Stimulated activated CD8-positive, alpha-beta memory T cell treated with anti-CD3 and anti-CD28 coated beads, Interleukin-15, amount 100 ng/mL, for 4 hours (primary cell): ENCODE data around the gene ADAD2.

Experiments
- DNase-seq, 2 donors: peaks; one replicate each; pipeline ENCODE4 v3.0.0-alpha.2; 2020; ENCODE audit warnings: low read depth in 2 of 2

The ADAD2 gene

DNA sequence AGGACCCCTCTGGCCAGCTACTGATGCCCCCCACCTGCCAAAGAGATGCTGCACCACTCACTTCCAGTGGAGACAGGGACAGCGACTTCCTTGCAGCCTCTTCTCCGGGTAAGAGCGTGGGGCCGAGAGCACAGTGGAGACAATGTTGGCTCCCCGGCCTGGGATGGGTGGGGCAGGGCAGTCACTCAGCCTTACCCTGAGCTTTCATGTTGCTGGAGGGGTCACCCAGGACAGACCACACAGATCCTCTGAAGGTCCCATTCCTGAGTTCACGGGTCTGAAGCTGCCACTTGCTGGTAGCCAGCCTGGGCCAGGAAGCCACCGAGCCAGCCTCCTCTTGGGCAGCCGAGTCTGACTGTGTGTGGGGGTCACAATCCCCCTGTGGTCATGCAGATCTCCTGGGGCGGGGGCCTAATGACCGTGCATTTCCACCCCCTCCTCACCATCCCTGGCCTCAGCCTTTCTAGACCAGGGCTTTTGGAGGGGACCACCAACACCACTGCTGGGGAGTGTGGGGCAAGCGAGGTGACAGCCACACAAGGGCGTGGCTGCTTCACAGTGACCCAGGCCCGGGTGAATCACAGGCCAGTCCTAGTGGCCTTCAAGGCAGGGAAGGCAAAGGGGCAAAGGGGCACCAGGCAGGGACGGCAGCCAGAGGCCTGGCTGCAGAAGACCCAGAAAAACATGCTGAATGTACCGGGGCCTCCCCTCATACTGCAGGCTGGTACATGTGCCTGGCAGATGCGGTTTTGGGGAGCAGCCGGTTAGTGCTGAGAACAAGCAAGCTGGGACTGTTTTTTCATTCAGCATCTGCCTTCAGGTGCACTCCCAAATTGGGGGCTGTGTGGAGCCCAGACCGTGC lies 14.5 kb upstream of the ADAD2 start:
- DNase-seq = no peak

DNA sequence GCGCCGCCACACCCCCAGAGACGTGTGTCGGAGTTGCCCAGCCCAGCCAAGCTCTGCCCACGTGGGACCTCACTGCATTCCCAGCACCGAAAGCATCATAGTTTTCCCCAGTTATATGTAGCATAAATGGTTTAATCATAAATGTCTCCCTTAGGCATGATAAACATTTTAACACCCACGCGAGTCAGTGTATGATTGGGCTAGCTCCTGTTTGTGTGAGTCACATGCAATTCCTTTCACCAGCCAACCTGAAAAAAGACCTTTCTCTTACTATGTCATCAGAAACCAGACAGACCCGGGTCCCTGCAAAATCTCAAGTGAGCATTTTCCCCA lies 13.2 kb upstream of the ADAD2 start:
- no peak for DNase-seq

GRCh38 chr16:84178146-84178765 lies 12.7 kb upstream of the ADAD2 start:
- DNase-seq = no peak

DNA sequence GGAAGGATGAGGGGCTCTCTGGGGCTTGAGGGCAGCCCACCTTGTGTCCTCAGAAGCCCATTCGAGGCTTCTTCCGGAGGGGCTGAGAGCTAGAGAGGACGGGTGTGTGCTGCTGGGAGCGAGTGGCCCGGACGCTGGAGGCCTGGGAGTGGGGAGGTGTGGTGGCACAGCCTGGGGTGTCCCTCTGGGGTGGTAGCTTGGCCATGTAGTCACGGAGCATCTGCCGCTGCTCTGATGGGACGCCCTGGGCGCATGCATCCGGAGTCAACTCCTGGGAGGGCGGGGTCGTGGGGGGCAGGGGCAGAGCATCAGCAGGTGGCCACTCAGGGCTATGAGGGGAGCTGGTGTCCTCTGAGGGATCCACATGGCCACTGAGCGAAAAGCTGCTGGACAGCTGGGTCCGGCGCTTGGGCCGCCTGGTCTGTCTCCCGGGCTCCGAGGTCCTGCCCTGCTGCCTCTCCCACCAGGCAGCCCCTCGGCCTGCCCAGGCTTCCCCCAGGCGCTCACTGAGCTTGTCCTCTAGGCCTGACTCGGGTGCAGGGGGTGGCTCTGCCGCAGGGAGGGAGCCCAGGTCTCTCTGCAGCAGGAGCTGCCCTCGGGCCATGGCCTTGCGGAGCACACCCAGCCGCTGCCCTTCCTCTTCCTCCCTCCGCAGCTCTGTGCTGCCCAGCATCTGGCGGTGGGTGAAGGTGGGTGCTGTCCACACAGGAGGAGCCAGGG lies 11.9 kb upstream of the ADAD2 start:
- DNase-seq = no peak

DNA sequence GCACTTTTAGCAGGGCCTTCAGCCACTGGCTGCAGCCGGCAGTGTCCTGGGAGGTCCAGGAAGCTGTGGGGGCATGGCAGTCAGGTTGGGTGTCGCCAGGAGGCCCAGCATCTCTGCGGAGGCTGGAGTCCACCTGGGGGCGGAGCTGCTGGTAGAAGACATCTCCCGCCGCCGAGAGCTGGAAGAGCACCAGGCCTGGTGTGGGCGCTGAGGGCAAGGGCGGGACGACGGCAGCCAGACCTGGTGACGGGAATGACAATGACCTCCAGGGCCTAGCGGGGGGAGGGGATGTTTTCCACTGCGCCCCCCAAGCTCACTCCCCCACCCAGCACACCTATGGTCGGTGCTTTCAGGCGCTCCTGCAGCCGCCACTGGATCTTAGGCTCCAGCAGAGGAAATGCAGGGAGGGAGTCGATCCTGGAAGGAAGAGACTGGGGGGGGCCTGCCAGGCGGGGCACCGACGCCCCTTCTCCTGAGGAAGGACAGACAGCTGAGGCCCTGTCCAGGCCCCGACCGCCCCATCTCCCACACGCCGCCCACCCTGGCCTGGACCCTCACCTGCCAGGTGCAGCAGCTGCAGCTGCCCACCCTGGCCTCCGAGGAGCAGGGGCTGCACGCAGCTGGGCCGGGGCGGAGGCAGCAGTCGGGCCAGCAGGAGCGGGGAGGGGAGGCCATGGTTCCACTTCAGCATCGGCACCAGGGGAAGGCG lies 11.2 kb upstream of the ADAD2 start:
- no peak for DNase-seq

DNA sequence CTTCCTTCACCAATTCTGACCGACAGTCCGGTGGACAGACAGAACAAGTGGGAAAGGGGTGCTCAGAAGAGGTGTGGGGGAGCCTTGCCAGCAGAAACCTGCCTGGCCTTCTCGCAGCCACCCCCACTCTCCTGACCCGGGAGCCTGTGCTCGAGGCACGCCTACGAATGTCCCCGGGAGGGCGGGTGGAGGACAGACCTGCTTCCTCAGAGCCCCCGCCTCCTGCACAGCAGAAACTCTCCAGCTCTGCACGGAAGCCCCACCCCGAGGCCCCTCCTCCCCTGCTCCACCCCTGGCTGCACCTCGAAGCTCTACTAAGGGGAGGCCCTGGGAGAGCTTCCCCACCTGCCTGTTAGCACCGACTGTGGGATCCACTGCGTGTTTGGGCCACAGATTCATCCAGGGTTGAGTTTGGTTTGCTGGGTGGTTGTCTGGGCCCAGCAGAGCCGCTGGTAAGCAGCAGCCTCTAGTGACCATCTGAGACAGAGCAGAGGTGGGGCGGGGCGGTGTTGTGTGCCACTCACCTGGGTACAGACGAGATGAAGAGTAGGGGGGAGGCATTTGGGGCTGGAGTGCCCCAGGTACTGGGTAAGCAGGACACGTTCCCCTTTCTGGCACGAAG lies 10.3 kb upstream of the ADAD2 start:
- DNase-seq = no peak

DNA sequence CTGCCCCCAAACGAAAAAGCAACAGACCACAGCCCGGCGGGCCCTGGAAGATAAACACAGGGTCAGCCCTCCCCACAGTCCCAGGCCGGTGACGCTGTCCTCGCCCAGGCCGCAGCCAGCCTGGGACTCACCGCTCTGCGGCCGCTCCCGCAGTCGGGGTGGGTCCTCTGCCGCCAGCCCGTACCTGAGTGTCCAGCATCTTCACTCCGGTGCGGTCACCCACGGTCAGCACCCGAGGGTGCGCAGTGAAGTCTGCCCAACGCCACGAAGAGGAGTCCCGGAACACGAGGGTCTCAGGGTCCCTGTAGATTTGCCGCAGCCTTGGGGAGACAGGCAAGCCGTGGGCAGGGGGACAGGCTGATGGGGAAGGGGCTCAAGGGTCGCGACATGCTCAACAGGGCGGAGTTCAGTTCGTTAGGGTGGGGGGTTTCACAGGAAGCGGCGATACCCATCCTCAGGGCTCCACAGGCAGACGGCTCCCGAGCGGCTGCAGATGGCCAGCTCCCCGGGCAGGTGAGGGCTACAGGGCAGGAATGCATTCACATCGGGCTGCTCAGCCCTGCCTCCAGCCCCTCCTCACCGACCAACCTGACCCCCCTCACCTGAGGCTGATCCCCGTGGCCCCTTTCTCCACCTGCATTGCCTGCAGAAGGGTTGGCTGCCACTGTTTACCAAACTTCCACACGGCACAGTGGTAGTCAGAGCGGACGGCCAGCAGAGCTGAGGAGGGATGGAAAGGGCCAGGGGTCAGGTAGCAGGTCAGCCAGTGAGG lies 9.6 kb upstream of the ADAD2 start:
- DNase-seq = no peak

DNA sequence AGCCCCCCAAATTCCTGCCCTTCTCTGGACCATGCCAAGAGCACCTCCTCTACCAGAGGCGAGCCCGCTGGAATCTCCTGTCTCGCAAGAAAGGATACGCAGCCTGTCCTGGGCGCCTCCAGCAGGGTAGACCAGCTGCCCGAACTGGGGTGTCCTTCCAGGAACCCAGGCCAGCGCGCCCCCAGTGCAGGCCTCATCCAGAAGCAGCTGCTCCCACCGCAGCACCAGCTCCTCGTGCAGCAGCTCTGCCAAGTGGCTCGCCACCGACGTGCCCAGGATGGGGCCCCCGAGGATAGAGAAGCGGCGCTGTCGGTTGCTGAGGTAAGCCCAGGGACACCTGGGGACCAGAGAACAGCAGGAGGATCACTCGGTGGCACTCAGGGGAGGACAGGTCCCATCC lies 8.9 kb upstream of the ADAD2 start:
- DNase-seq = no peak

- no peak for DNase-seq
These were observed 8.0 kb upstream of the ADAD2 start for GRCh38 chr16:84182680-84183571.

DNA sequence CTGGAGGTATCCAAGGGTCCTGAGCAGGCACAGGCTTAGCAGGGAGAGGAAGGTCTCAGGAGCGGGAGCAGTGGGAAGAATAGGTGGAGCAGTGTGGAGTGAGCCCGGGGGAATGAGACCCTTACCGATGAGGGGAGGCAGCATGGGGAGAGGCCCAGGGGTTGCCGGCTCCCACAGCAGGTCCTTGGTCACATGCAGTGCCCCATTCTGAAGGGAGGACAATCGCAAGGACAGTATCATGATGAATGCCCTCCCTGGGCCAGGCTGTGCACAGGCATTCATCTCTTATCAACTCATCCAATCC lies 7.4 kb upstream of the ADAD2 start:
- no peak for DNase-seq

- DNase-seq = no peak
These were observed 6.9 kb upstream of the ADAD2 start for GRCh38 chr16:84183911-84184591.

DNA sequence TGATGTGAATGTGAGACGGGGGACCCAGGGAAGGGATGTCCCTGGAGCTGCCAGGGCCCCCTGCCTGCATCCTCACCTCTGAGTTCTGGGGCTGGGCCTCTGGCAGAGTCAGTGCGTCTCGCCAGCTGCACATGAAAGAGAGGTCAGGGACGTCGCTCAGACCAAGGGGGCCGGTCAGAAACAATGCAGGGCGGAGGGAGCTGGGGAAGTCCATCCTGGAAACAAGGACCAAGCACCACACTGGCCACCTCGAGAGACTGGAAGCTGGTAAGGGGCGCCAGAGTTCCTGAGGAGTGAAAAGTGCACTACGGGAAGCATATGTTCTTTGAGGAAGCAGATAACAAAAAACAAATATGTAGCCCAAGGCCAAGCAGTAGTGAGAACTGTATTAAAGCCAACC lies 6.2 kb upstream of the ADAD2 start:
- no peak for DNase-seq

- DNase-seq = peak; percentile 81 to 84
These were observed 4.1 kb upstream of the ADAD2 start, which contains the start of gene TAF1C for GRCh38 chr16:84186685-84187437. Gene TAF1C, minus strand, starts transcription at chr16:84187057. Its CDS starts 2,069 bp downstream, at chr16:84184988.

DNA sequence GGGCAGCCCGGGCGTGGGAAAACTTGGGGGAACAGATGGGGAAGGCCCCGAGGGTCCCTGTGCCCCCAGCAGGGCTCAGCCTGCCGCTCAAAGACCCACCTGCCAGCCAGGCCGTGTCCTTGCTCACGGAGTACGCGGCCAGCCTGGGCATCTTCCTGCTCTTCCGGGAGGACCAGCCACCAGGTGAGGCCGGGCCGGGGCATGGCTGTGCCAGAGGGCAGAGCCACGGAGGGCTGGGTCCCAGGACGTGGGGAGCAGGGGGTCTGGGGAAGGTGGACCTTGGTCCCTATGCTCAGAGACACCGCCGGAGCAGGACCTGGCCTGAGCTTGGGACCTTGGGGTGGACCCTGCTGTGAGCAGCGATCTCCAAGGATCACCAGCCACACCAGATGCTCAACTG lies 509 bp downstream of the ADAD2 start:
- no peak for DNase-seq

GRCh38 chr16:84193480-84193879 lies 2.5 kb downstream of the ADAD2 start:
- no peak for DNase-seq

DNA sequence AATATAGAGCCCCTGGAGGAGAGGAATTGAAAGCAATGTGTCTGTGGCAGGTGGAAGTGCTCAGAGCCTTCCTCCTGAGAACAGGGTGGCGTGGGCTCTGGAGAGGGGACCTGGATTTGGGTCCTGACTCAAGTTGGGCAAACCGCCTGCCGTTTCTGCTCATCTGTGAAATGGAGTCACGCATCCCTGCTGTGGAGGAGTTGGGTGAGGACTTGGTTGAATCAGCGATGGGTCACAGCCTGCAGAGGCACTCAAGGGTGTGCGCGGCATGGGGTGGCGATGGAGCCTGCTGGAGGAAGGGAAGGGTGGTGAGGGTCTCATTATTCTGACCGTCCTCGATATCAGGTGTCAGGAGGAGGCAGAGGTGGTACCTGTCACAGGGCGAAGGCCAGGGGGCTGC lies 3.1 kb downstream of the ADAD2 start:
- no peak for DNase-seq

GRCh38 chr16:84194470-84195200 lies 3.7 kb downstream of the ADAD2 start:
- DNase-seq = no peak
